HL-60 (cell line): ENCODE data around the gene PNCK.
"Not testable (repeated sequence)": the region's sequence is repeated elsewhere in the genome, so short reads cannot be mapped to it uniquely, and the experiment has no call there.

Source experiments
- DNase-seq, 2 experiments: peaks; one replicate each; pipeline ENCODE4 v3.0.0-alpha.2; 2010 to 2020; ENCODE audit warnings: low read depth in 1 of 2, low spot score in 1 of 2
- H3K27ac ChIP-seq: fragments of 250-450 bp; sonication (Bioruptor Pico); replicated peaks from 2 replicates; pipeline ENCODE4 v1.5.1; 2020; ENCODE audit warnings: mild to moderate bottlenecking, moderate library complexity
- H3K27me3 ChIP-seq: fragments of 250-450 bp; sonication (Bioruptor Pico); 2 replicates; pipeline ENCODE4 v1.5.1; 2021; ENCODE audit warnings: mild to moderate bottlenecking, moderate library complexity; ENCODE audit not compliant: insufficient read depth, poor library complexity, severe bottlenecking
- H3K4me3 ChIP-seq: replicated peaks from 2 replicates; pipeline ENCODE4 v1.5.1; 2011; ENCODE audit warnings: mild to moderate bottlenecking, control low read depth, low read length; ENCODE audit not compliant: insufficient read depth
- CTCF ChIP-seq: IDR thresholded peaks from one replicate; pipeline ENCODE4 v1.5.1; 2011; ENCODE audit warnings: low read length, control low read depth, inconsistent platforms; ENCODE audit not compliant: insufficient read depth
- GABPA ChIP-seq: IDR thresholded peaks from 2 replicates; pipeline ENCODE4 v1.6.1; 2012; ENCODE audit warnings: low read depth
- POLR2AphosphoS5 ChIP-seq: IDR thresholded peaks from 2 replicates; pipeline ENCODE4 v1.6.1; 2012; ENCODE audit warnings: low read depth
- REST ChIP-seq: IDR thresholded peaks from 2 replicates; pipeline ENCODE4 v1.6.1; 2012; ENCODE audit warnings: low read depth; ENCODE audit not compliant: insufficient replicate concordance
- SPI1 ChIP-seq: IDR thresholded peaks from 2 replicates; pipeline ENCODE4 v1.6.1; 2012; ENCODE audit warnings: low read depth, mild to moderate bottlenecking, borderline replicate concordance

The PNCK gene

GRCh38 chrX:153692611-153693156, 19.1 kb upstream of the PNCK start:
- DNase-seq: no peak
- TF ChIP-seq REST (no peak), GABPA (no peak), CTCF (no peak), POLR2AphosphoS5 (no peak), SPI1 (no peak)
- Histone ChIP-seq H3K27me3 (no peaks in the 10 kb centered on the region), H3K27ac (no peak overlapping the region), H3K4me3 (no peak overlapping the region)

DNA sequence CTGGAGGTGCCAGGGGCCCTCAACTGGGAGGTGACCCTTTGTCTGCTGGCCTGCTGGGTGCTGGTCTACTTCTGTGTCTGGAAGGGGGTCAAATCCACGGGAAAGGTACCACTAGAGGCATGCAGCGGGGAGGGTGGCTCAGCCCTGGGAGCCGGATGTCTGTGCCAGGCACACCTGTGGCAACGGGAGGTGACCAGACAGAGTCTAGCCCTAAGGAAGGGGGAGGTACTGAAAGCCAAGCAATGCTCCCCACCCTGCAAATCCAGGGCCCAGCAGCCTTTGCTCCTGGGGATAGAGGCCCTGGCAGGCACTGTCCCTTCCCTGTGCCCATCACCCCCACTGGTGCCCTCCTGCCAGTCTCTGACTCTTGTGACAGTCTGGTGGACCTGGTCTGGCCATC, 18.4 kb upstream of the PNCK start:
- H3K27me3 ChIP-seq: no peaks in the 10 kb centered on the region
- no peak for DNase-seq
- no peak for TF ChIP-seq CTCF
- TF ChIP-seq POLR2AphosphoS5: no peak
- no peak for TF ChIP-seq REST
- no peak for TF ChIP-seq SPI1
- no peak overlapping the region for H3K27ac ChIP-seq
- H3K4me3 ChIP-seq: no peak overlapping the region

DNA sequence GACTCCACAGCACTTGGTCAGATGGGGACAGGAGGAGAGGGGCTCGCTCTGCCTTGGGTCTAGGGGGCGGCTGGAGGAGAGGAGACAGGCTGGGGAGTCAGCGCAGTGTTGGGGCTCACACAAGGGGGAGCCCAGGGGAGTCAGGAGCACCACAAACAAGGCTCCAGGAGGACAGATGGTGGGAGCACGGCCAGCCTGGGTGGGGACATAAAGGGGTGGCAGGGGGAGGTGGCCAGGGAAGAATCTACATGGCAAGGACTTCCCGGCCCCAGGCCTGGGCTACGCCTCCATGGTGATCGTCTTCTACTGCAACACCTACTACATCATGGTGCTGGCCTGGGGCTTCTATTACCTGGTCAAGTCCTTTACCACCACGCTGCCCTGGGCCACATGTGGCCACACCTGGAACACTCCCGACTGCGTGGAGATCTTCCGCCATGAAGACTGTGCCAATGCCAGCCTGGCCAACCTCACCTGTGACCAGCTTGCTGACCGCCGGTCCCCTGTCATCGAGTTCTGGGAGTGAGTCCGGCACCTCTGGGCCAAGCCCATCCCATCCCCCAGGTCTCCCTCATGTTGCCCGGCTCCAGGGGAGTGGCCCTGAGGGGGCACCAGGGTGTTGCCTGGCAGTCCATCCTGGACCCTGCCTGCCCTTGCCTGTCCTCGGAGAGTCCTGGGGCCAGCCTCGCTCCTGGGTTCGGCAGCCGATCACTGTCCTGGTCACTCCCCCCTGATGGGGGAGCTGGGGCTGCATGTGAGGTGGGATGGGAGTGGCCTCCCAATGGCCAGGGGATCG, 17.6 kb upstream of the PNCK start:
- not testable (repeated sequence) for H3K27me3 ChIP-seq, DNase-seq, H3K27ac ChIP-seq, H3K4me3 ChIP-seq

GRCh38 chrX:153690466-153690865, 16.9 kb upstream of the PNCK start:
- Histone ChIP-seq H3K4me3 (no peak overlapping the region), H3K27me3 (no peaks in the 10 kb centered on the region), H3K27ac (no peak overlapping the region)
- DNase-seq: no peak
- TF ChIP-seq GABPA (no peak), SPI1 (no peak), POLR2AphosphoS5 (no peak), REST (no peak), CTCF (no peak)
